PC-9 (cell line): ENCODE measurements around the gene ANLN. TPM values are rescaled to one million over a fixed set of nuclear protein-coding genes. Genes with fewer than 3 reads are reported as not detected.
"Not testable (repeated sequence)": the region's sequence is repeated elsewhere in the genome, so short reads cannot be mapped to it uniquely, and the experiment has no call there.

Experiments used
- BruUV-seq: library from RNA; stranded (reverse); fragments of 400-500 nt; replicated peaks from 2 replicates; lab custom pipeline; 2021; lab: Mats Ljungman, UMichigan
- CTCF ChIA-PET: fragments of 300-600 bp; sonication (Branson Sonifier 250); formaldehyde crosslinking; loops from one replicate; lab custom pipeline; 2022; ENCODE audit warnings: antibody characterized with exemption; lab: Charles Lee
- POLR2A ChIA-PET: fragments of 300-600 bp; sonication (Branson Sonifier 250); formaldehyde crosslinking; loops from one replicate; lab custom pipeline; 2022; ENCODE audit warnings: antibody characterized with exemption; ENCODE audit not compliant: unreplicated experiment; lab: Charles Lee
- DNase-seq, 2 experiments: peaks; one replicate each; pipeline versions ENCODE4 v3.0.0 to v3.0.0-alpha.2; 2015 to 2022; ENCODE audit warnings: mixed read lengths in 1 of 2
- H2AFZ ChIP-seq: fragments of 200-600 bp; sonication (generic); 2 replicates; pipeline ENCODE4 v1.8.1; 2017; ENCODE audit warnings: antibody characterized with exemption
- H3F3A ChIP-seq: fragments of 200-600 bp; sonication (generic); 2 replicates; pipeline ENCODE4 v1.8.1; 2017; ENCODE audit warnings: antibody characterized with exemption, mild to moderate bottlenecking, low read depth; ENCODE audit not compliant: insufficient read depth
- H3K27ac ChIP-seq: fragments of 200-600 bp; sonication (generic); 2 replicates; pipeline ENCODE4 v1.6.1; 2016; ENCODE audit warnings: mixed run types
- H3K27me3 ChIP-seq: fragments of 200-600 bp; sonication (generic); 2 replicates; pipeline ENCODE4 v1.6.1; 2016; ENCODE audit warnings: low read depth, mixed run types; ENCODE audit not compliant: insufficient read depth
- H3K36me3 ChIP-seq: fragments of 200-600 bp; sonication (generic); 2 replicates; pipeline ENCODE4 v1.6.1; 2016; ENCODE audit warnings: low read depth, mixed run types
- H3K4me1 ChIP-seq: fragments of 200-600 bp; sonication (generic); replicated peaks from 2 replicates; pipeline ENCODE4 v1.6.1; 2016; ENCODE audit warnings: mixed run types; ENCODE audit not compliant: insufficient read depth
- H3K4me2 ChIP-seq: fragments of 200-600 bp; sonication (generic); 2 replicates; pipeline ENCODE4 v1.6.1; 2017; ENCODE audit warnings: mixed run types
- H3K4me3 ChIP-seq: fragments of 200-600 bp; sonication (generic); 2 replicates; pipeline ENCODE4 v1.6.1; 2016; ENCODE audit warnings: mixed run types
- H3K79me2 ChIP-seq: fragments of 200-600 bp; sonication (generic); 2 replicates; pipeline ENCODE4 v1.6.1; 2017; ENCODE audit warnings: low read depth, mixed run types
- H3K9me2 ChIP-seq: fragments of 200-600 bp; sonication (generic); 2 replicates; pipeline ENCODE4 v1.8.1; 2017; ENCODE audit warnings: mild to moderate bottlenecking; ENCODE audit not compliant: insufficient read depth
- H3K9me3 ChIP-seq: fragments of 200-600 bp; sonication (generic); 2 replicates; pipeline ENCODE4 v1.8.1; 2016; ENCODE audit warnings: low read depth; ENCODE audit not compliant: insufficient read depth
- H4K20me1 ChIP-seq: fragments of 200-600 bp; sonication (generic); 2 replicates; pipeline ENCODE4 v1.8.1; 2017; ENCODE audit not compliant: insufficient read depth
- CTCF ChIP-seq: fragments of 200-600 bp; sonication (generic); conservative IDR thresholded peaks from 2 replicates; pipeline ENCODE4 v1.6.1; 2017; ENCODE audit warnings: mixed run types, antibody characterized with exemption, mild to moderate bottlenecking, moderate library complexity
- EZH2 ChIP-seq: fragments of 200-600 bp; sonication (generic); IDR thresholded peaks from 2 replicates; pipeline ENCODE4 v1.8.0; 2017; ENCODE audit warnings: antibody characterized with exemption, low read depth
- intact Hi-C: fragments of 100-400 bp; cut with micrococcal nuclease; formaldehyde crosslinking; loops from one replicate; pipeline ENCODE4 v1.10.0; 2022; ENCODE audit not compliant: unreplicated experiment
- total RNA-seq: library from RNA; stranded (reverse); gene quantifications from 2 replicates; pipeline ENCODE4 v1.2.3, GENCODE V29; 2021

ANLN gene
- total RNA-seq, 1 experiment from 2014 or later, result 262 TPM

- Histone ChIP-seq H3K9me3 (no peaks in the 10 kb centered on the region), H3K27me3 (no peaks in the 10 kb centered on the region), H3K79me2 (no peaks in the 10 kb centered on the region), H3K4me1 (no peaks in the 10 kb centered on the region), H2AFZ (no peak overlapping the region), H3K36me3 (no peaks in the 10 kb centered on the region), H4K20me1 (no peaks in the 10 kb centered on the region), H3K4me3 (no peak overlapping the region), H3K27ac (no peak overlapping the region), H3F3A (no peaks in the 10 kb centered on the region), H3K4me2 (no peak overlapping the region), H3K9me2 (no peaks in the 10 kb centered on the region)
- DNase-seq, result no peak
- ChIA-PET CTCF (no interaction called here), POLR2A (no interaction called here)
- no peak for TF ChIP-seq EZH2
- no peak for TF ChIP-seq CTCF
- no TSS peak for BruUV-seq
- intact Hi-C loops, result no loop called here
Measured at GRCh38 chr7:36379831-36380504, 9.7 kb upstream of the ANLN start.

- H3K4me1 ChIP-seq, result no peaks in the 10 kb centered on the region
- H4K20me1 ChIP-seq, result no peaks in the 10 kb centered on the region
- H3K9me3 ChIP-seq, result no peaks in the 10 kb centered on the region
- no peak overlapping the region for H3K4me3 ChIP-seq
- no peaks in the 10 kb centered on the region for H3K36me3 ChIP-seq
- peak in 1 of 2 experiments; percentile 3 for DNase-seq
- no peak overlapping the region for H2AFZ ChIP-seq
- intact Hi-C loops, result no loop called here
- no peaks in the 10 kb centered on the region for H3F3A ChIP-seq
- H3K4me2 ChIP-seq, result no peak overlapping the region
- no peak overlapping the region for H3K27ac ChIP-seq
- POLR2A ChIA-PET, result interaction anchor here (0.8 kb wide), 1 partner anchor 624 kb away, joined by 4 read pairs; no protein-coding TSS in a partner anchor
- no TSS peak for BruUV-seq
- no peaks in the 10 kb centered on the region for H3K9me2 ChIP-seq
- H3K27me3 ChIP-seq, result no peaks in the 10 kb centered on the region
- CTCF ChIA-PET, result interaction anchor here (0.6 kb wide), 1 partner anchor 801 kb away, joined by 4 read pairs; no protein-coding TSS in a partner anchor
- no peaks in the 10 kb centered on the region for H3K79me2 ChIP-seq
- TF ChIP-seq EZH2 (no peak), CTCF (no peak)
Measured at GRCh38 chr7:36381056-36381455, 8.6 kb upstream of the ANLN start.

GRCh38 chr7:36383284-36383683 is 6.4 kb upstream of the ANLN start:
- POLR2A ChIA-PET, intact Hi-C loops, H3K36me3 ChIP-seq, BruUV-seq, H3K79me2 ChIP-seq, H3K9me2 ChIP-seq, H3K27me3 ChIP-seq, H4K20me1 ChIP-seq, H3K9me3 ChIP-seq, H2AFZ ChIP-seq, H3K27ac ChIP-seq, DNase-seq, H3K4me3 ChIP-seq, H3K4me2 ChIP-seq: not testable (repeated sequence)
- CTCF ChIA-PET, result interaction anchor here (0.6 kb wide), 1 partner anchor 674 kb away, joined by 3 read pairs; no protein-coding TSS in a partner anchor
- H3K4me1 ChIP-seq, result peaks cover 19% of the 10 kb centered on the region
- peaks cover 12% of the 10 kb centered on the region for H3F3A ChIP-seq

GRCh38 chr7:36385646-36386045 is 4.0 kb upstream of the ANLN start:
- H3K9me3 ChIP-seq, H3K4me2 ChIP-seq, H3K27me3 ChIP-seq, H3K9me2 ChIP-seq, H3K79me2 ChIP-seq, H3K27ac ChIP-seq, POLR2A ChIA-PET, H3K4me3 ChIP-seq, H2AFZ ChIP-seq, H4K20me1 ChIP-seq, DNase-seq, BruUV-seq, H3K36me3 ChIP-seq, CTCF ChIA-PET: not testable (repeated sequence)
- intact Hi-C loops, result loop anchor here (2.0 kb wide), 1 partner anchor 257 kb away; no protein-coding TSS in a partner anchor
- Histone ChIP-seq H3F3A (peaks cover 30% of the 10 kb centered on the region), H3K4me1 (peaks cover 31% of the 10 kb centered on the region)
